Sigmoid colon (tissue), 7 donors: Measurements from ENCODE around the gene CTNND2. TPM values are rescaled to one million over a fixed set of nuclear protein-coding genes. Genes with fewer than 3 reads are reported as not detected.
"Not testable (repeated sequence)": the region's sequence is repeated elsewhere in the genome, so short reads cannot be mapped to it uniquely, and the experiment has no call there.

Experiments used
- DNase-seq: peaks from one replicate; pipeline ENCODE4 v3.0.0-alpha.2; 2019
- H3K27ac ChIP-seq, 4 donors: fragments of 200-600 bp; sonication (generic); one replicate each; pipeline ENCODE4 v1.5.1; 2016 to 2019; ENCODE audit warnings: mild to moderate bottlenecking in 1 of 4
- H3K27me3 ChIP-seq, 3 donors: fragments of 200-600 bp; sonication (generic); one replicate each; pipeline ENCODE4 v1.5.1; 2019; ENCODE audit warnings: mild to moderate bottlenecking in 1 of 3
- H3K36me3 ChIP-seq, 4 donors: fragments of 200-600 bp; sonication (generic); one replicate each; pipeline ENCODE4 v1.5.1; 2016 to 2019
- H3K4me1 ChIP-seq, 4 donors: fragments of 200-600 bp; sonication (generic); one replicate each; pipeline ENCODE4 v1.5.1; 2017 to 2019
- H3K4me3 ChIP-seq, 4 donors: fragments of 200-600 bp; sonication (generic); one replicate each; pipeline ENCODE4 v1.5.1; 2017 to 2019; ENCODE audit warnings: mild to moderate bottlenecking in 2 of 4, moderate library complexity in 1 of 4
- H3K9me3 ChIP-seq, 4 donors: fragments of 200-600 bp in 3 of 4; sonication (generic) in 3 of 4; one replicate each; pipeline versions ENCODE4 v1.5.1 to v1.6.1; 2013 to 2019
- CTCF ChIP-seq, 4 experiments: fragments of 450-650 bp in 3 of 4; fragments of 200-600 bp in 1 of 4; IDR thresholded peaks; one replicate each; pipeline ENCODE4 v1.5.1; 2016 to 2019; ENCODE audit warnings: antibody characterized with exemption in 4 of 4, mild to moderate bottlenecking in 3 of 4, moderate library complexity in 2 of 4
- EP300 ChIP-seq, 4 donors: sonication (generic); formaldehyde crosslinking; IDR thresholded peaks; one replicate each; pipeline ENCODE4 v1.6.1; 2017; ENCODE audit warnings: antibody characterized with exemption in 4 of 4
- POLR2A ChIP-seq, 2 donors: fragments of 450-650 bp; IDR thresholded peaks; one replicate each; pipeline ENCODE4 v1.6.1; 2016; ENCODE audit warnings: antibody characterized with exemption in 2 of 2, mild to moderate bottlenecking in 2 of 2, moderate library complexity in 2 of 2
- POLR2AphosphoS5 ChIP-seq, 4 donors: sonication (generic); formaldehyde crosslinking; IDR thresholded peaks; one replicate each; pipeline ENCODE4 v1.6.1; 2017; ENCODE audit warnings: antibody characterized with exemption in 4 of 4
- WGBS, 2 donors: extraction: QIAGEN DNeasy Blood & Tissue Kit; methylation state at CpG; one replicate each; pipeline ENCODE4 v1.1.7; 2013; 5-methylcytosine and 5-hydroxymethylcytosine counted together
- intact Hi-C: fragments of 100-400 bp; cut with DNase I; formaldehyde crosslinking; loops from one replicate; pipeline ENCODE4 v1.15.1; 2023
- polyA plus RNA-seq, 3 donors: library from polyadenylated mRNA; stranded (reverse); fragments of 200-250 nt; gene quantifications; one replicate each; pipeline ENCODE4 v1.2.3, GENCODE V29; 2013
- total RNA-seq, 4 donors: library from RNA; depleted of rRNA; stranded (reverse); fragments of >200 nt; gene quantifications; one replicate each; pipeline ENCODE4 v1.1.0, GENCODE V29; 2016
- donor health status: healthy with polysubstance abuse.
- donor health status: Bipolar disorder and iron deficiency.
- donor health status: healthy.

Gene CTNND2
- total and polyA plus RNA-seq, 7 donors: 0.36 to 2.5 (median 0.84) TPM; not detected in 1

- no peak for TF ChIP-seq CTCF (IDR thresholded peaks at IDR 0.05)
- TF ChIP-seq POLR2A (IDR thresholded peaks at IDR 0.05): no peak
- no peak for TF ChIP-seq EP300 (IDR thresholded peaks at IDR 0.05)
- TF ChIP-seq POLR2AphosphoS5 (IDR thresholded peaks at IDR 0.05): no peak
- Histone ChIP-seq H3K27ac (no peak overlapping the region), H3K4me3 (no peak overlapping the region), H3K36me3 (no peaks in the 10 kb centered on the region), H3K27me3 (no peaks in the 10 kb centered on the region), H3K4me1 (no peaks in the 10 kb centered on the region), H3K9me3 (no peaks in the 10 kb centered on the region)
- DNase-seq: no peak
- intact Hi-C loops: no loop called here
These were observed 51.1 kb downstream of the CTNND2 start for GRCh38 chr5:11853140-11853539.

GRCh38 chr5:11852717-11853087 lies 51.5 kb downstream of the CTNND2 start:
- intact Hi-C loops: no loop called here
- no peak for DNase-seq
- Histone ChIP-seq H3K4me1 (no peaks in the 10 kb centered on the region), H3K27me3 (no peaks in the 10 kb centered on the region), H3K9me3 (no peaks in the 10 kb centered on the region), H3K27ac (no peak overlapping the region), H3K36me3 (no peaks in the 10 kb centered on the region), H3K4me3 (no peak overlapping the region)
- WGBS, 2 donors: 72 to 74% methylated on average over 1 of the region's 1 CpG
- no peak for TF ChIP-seq EP300 (IDR thresholded peaks at IDR 0.05)
- no peak for TF ChIP-seq POLR2AphosphoS5 (IDR thresholded peaks at IDR 0.05)
- TF ChIP-seq CTCF (IDR thresholded peaks at IDR 0.05): no peak
- no peak for TF ChIP-seq POLR2A (IDR thresholded peaks at IDR 0.05)

GRCh38 chr5:11851965-11852716 lies 52.1 kb downstream of the CTNND2 start:
- Histone ChIP-seq H3K27me3 (no peaks in the 10 kb centered on the region), H3K4me1 (no peaks in the 10 kb centered on the region), H3K4me3 (no peak overlapping the region), H3K27ac (no peak overlapping the region), H3K36me3 (no peaks in the 10 kb centered on the region), H3K9me3 (no peaks in the 10 kb centered on the region)
- TF ChIP-seq EP300 (IDR thresholded peaks at IDR 0.05) (no peak), CTCF (IDR thresholded peaks at IDR 0.05) (no peak), POLR2AphosphoS5 (IDR thresholded peaks at IDR 0.05) (no peak), POLR2A (IDR thresholded peaks at IDR 0.05) (no peak)
- no peak for DNase-seq
- intact Hi-C loops: no loop called here
- 52 to 57% methylated on average over 4 of the region's 4 CpGs for WGBS, 2 donors

- Histone ChIP-seq H3K4me3 (no peak overlapping the region), H3K27me3 (no peaks in the 10 kb centered on the region), H3K36me3 (no peaks in the 10 kb centered on the region), H3K4me1 (no peaks in the 10 kb centered on the region), H3K9me3 (no peaks in the 10 kb centered on the region), H3K27ac (no peak overlapping the region)
- TF ChIP-seq POLR2AphosphoS5 (IDR thresholded peaks at IDR 0.05) (no peak), CTCF (IDR thresholded peaks at IDR 0.05) (no peak), POLR2A (IDR thresholded peaks at IDR 0.05) (no peak), EP300 (IDR thresholded peaks at IDR 0.05) (no peak)
- WGBS, 2 donors: 63 to 68% methylated on average over 2 of the region's 2 CpGs
- intact Hi-C loops: no loop called here
- DNase-seq: no peak
These were observed 52.8 kb downstream of the CTNND2 start for GRCh38 chr5:11851416-11851815.

GRCh38 chr5:11828566-11828965 lies 75.7 kb downstream of the CTNND2 start:
- H3K36me3 ChIP-seq, H3K4me3 ChIP-seq, H3K27ac ChIP-seq, DNase-seq, intact Hi-C loops, H3K4me1 ChIP-seq, H3K27me3 ChIP-seq: not testable (repeated sequence)
- H3K9me3 ChIP-seq: peaks cover 0 to 13% (median 13%) of the 10 kb centered on the region in 4 donors
- 12 to 41% methylated on average over 1 of the region's 1 CpG for WGBS, 2 donors
